PC-3 (cell line): Measurements from ENCODE around the gene FMNL3. TPM values are rescaled to one million over a fixed set of nuclear protein-coding genes. Genes with fewer than 3 reads are reported as not detected.
"Not testable (repeated sequence)": the region's sequence is repeated elsewhere in the genome, so short reads cannot be mapped to it uniquely, and the experiment has no call there.

ENCODE experiments used
- ATAC-seq: fragments of 200-7000 bp; cut with Tn5 transposase; 2 replicates; pipeline ENCODE4 v1.9.1; 2020; ENCODE audit warnings: mild to moderate bottlenecking, moderate library complexity
- BruUV-seq: library from RNA; stranded (reverse); fragments of 400-500 nt; replicated peaks from 2 replicates; lab custom pipeline; 2021; lab: Mats Ljungman, UMichigan
- CTCF ChIA-PET: fragments of 300-600 bp; sonication (Branson Sonifier 250); formaldehyde crosslinking; loops from one replicate; lab custom pipeline; 2022; ENCODE audit warnings: antibody characterized with exemption; lab: Charles Lee
- POLR2A ChIA-PET: fragments of 300-600 bp; sonication (Branson Sonifier 250); formaldehyde crosslinking; loops from one replicate; lab custom pipeline; 2022; ENCODE audit warnings: antibody characterized with exemption; ENCODE audit not compliant: unreplicated experiment; lab: Charles Lee
- DNase-seq: peaks from one replicate; pipeline ENCODE4 v3.0.0-alpha.2; 2015
- H2AFZ ChIP-seq: fragments of 300-600 bp; sonication (generic); 2 replicates; pipeline ENCODE4 v1.6.0; 2016; ENCODE audit warnings: antibody characterized with exemption, low read length
- H3F3A ChIP-seq: fragments of 300-600 bp; sonication (generic); one replicate; pipeline ENCODE4 v1.6.0; 2017; ENCODE audit warnings: antibody characterized with exemption, low read length, control low read depth, mild to moderate bottlenecking; ENCODE audit not compliant: unreplicated experiment
- H3K27ac ChIP-seq: fragments of 300-600 bp; sonication (generic); 2 replicates; pipeline ENCODE4 v1.5.1; 2016; ENCODE audit warnings: mild to moderate bottlenecking, low read length
- H3K27me3 ChIP-seq: fragments of 300-600 bp; sonication (generic); 2 replicates; pipeline ENCODE4 v1.6.1; 2016; ENCODE audit warnings: low read length, mixed read lengths
- H3K36me3 ChIP-seq: fragments of 300-600 bp; sonication (generic); 2 replicates; pipeline ENCODE4 v1.6.1; 2016; ENCODE audit warnings: low read depth, mixed run types, low read length, mixed read lengths
- H3K4me1 ChIP-seq: fragments of 300-600 bp; sonication (generic); 2 replicates; pipeline ENCODE4 v1.5.1; 2016; ENCODE audit warnings: low read length; ENCODE audit not compliant: insufficient read depth
- H3K4me2 ChIP-seq: fragments of 300-600 bp; sonication (generic); 2 replicates; pipeline ENCODE4 v1.6.0; 2016; ENCODE audit warnings: low read length
- H3K4me3 ChIP-seq: fragments of 300-600 bp; sonication (generic); 2 replicates; pipeline ENCODE4 v1.5.1; 2016; ENCODE audit warnings: mild to moderate bottlenecking, low read length, mixed read lengths
- H3K79me2 ChIP-seq: fragments of 300-600 bp; sonication (generic); 2 replicates; pipeline ENCODE4 v1.6.1; 2017; ENCODE audit warnings: low read length, mixed read lengths
- H3K9ac ChIP-seq: fragments of 300-600 bp; sonication (generic); 2 replicates; pipeline ENCODE4 v1.6.0; 2016; ENCODE audit warnings: mild to moderate bottlenecking, low read length
- H3K9me2 ChIP-seq: fragments of 300-600 bp; sonication (generic); replicated peaks from 2 replicates; pipeline ENCODE4 v1.6.1; 2016; ENCODE audit warnings: mixed run types, low read length, mixed read lengths
- H3K9me3 ChIP-seq: fragments of 300-600 bp; sonication (generic); 2 replicates; pipeline ENCODE4 v1.6.1; 2016; ENCODE audit warnings: low read length, mixed read lengths
- H4K20me1 ChIP-seq: fragments of 300-600 bp; sonication (generic); 2 replicates; pipeline ENCODE4 v1.6.1; 2016; ENCODE audit warnings: low read length, mixed read lengths
- CTCF ChIP-seq: fragments of 300-600 bp; sonication (generic); conservative IDR thresholded peaks from 2 replicates; pipeline ENCODE4 v1.5.1; 2017; ENCODE audit warnings: antibody characterized with exemption, low read depth, mild to moderate bottlenecking, low read length
- EZH2 ChIP-seq: fragments of 300-600 bp; sonication (generic); IDR thresholded peaks from one replicate; pipeline ENCODE4 v1.6.1; 2017; ENCODE audit warnings: antibody characterized with exemption, mild to moderate bottlenecking, low read length; ENCODE audit not compliant: unreplicated experiment
- EZH2phosphoT487 ChIP-seq: fragments of 300-600 bp; sonication (generic); IDR thresholded peaks from 2 replicates; pipeline ENCODE4 v1.6.1; 2018; ENCODE audit warnings: mild to moderate bottlenecking, antibody characterized with exemption, low read length, borderline replicate concordance
- intact Hi-C: fragments of 100-400 bp; cut with micrococcal nuclease; formaldehyde crosslinking; loops from 2 replicates; pipeline ENCODE4 v1.9.0; 2023
- total RNA-seq: library from RNA; depleted of rRNA; stranded (reverse); fragments of >200 nt; gene quantifications from 2 replicates; pipeline ENCODE4 v1.2.3, GENCODE V29; 2014

FMNL3 gene
- total RNA-seq, 1 experiment from 2014 or later: 6.2 TPM

DNA sequence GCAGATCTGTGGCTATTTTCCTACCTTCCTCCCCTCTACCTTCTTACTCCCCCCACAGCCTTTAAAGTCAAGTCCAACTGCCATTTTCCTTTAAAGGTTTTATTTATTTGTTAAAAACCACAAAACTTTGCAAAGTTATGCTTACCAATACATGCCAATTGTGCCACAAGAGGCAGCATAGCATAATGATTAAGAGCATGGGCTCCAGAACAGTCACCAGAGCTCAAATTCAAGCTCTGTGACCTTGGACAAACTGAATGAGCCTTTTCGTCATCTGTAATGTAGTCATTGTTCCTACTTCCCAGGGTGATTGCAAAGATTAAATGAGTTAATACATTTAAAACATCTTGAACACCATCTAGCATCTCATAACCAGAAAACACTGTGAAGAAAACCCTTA lies 13.0 kb upstream of the FMNL3 start:
- Histone ChIP-seq H3K27ac (no peak overlapping the region), H3K9me2 (no peaks in the 10 kb centered on the region), H3K4me2 (no peak overlapping the region), H3K4me3 (no peak overlapping the region), H3K79me2 (no peaks in the 10 kb centered on the region), H3K27me3 (no peaks in the 10 kb centered on the region), H3F3A (no peaks in the 10 kb centered on the region), H3K36me3 (no peaks in the 10 kb centered on the region), H3K9me3 (no peaks in the 10 kb centered on the region), H2AFZ (no peak overlapping the region), H3K9ac (no peak overlapping the region), H4K20me1 (no peaks in the 10 kb centered on the region), H3K4me1 (no peaks in the 10 kb centered on the region)
- ChIA-PET POLR2A (no interaction called here), CTCF (interaction anchor here (0.6 to 1.0 kb wide), 4 partner anchors 18 to 53 kb away, joined by 3 to 5 read pairs (median 4); partner anchors contain the start of gene TMBIM6)
- TF ChIP-seq CTCF (peak; percentile 55), EZH2phosphoT487 (no peak), EZH2 (no peak)
- ATAC-seq (peak; percentile 54; the same call in 1 of the 2 replicates), DNase-seq (peak; percentile 27)
- BruUV-seq: no TSS peak
- intact Hi-C loops: loop anchor here (1.0 kb wide), 1 partner anchor 58 kb away; no protein-coding TSS in a partner anchor

GRCh38 chr12:49717800-49718199 lies 10.6 kb upstream of the FMNL3 start:
- H3K9me3 ChIP-seq, ATAC-seq, intact Hi-C loops, DNase-seq, H3K9ac ChIP-seq, H3K79me2 ChIP-seq, H3K27ac ChIP-seq, POLR2A ChIA-PET, H3K36me3 ChIP-seq, H3F3A ChIP-seq, H4K20me1 ChIP-seq, H3K27me3 ChIP-seq, H3K4me1 ChIP-seq, H3K4me3 ChIP-seq, H3K9me2 ChIP-seq, H2AFZ ChIP-seq, BruUV-seq, H3K4me2 ChIP-seq: not testable (repeated sequence)
- CTCF ChIA-PET: interaction anchor here (0.7 kb wide), 1 partner anchor 118 kb away, joined by 5 read pairs; no protein-coding TSS in a partner anchor

DNA sequence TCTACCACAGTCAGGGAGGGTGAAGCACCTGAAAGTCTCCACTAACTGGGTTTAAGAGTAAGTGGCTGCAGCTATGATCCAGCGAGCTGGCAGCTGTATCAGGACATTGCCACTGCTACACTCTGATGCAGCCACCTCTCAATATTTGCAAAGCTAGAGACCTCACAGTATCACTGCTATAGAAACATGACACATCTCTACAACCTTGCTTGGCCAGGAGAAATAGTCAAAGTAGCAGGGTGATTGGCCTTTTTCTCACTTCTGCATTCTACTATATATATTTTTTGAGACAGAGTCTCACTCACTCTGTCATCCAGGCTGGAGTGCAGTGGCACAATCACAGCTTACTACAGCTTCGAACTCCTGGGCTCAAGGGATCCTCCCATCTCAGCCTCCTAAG lies 9.3 kb upstream of the FMNL3 start:
- no peak for TF ChIP-seq CTCF
- TF ChIP-seq EZH2phosphoT487: no peak
- TF ChIP-seq EZH2: no peak
- Histone ChIP-seq H3K4me2 (no peak overlapping the region), H3K9me2 (no peaks in the 10 kb centered on the region), H2AFZ (no peak overlapping the region), H3K9me3 (no peaks in the 10 kb centered on the region), H3K79me2 (no peaks in the 10 kb centered on the region), H3K4me1 (no peaks in the 10 kb centered on the region), H3K27ac (no peak overlapping the region), H3K27me3 (no peaks in the 10 kb centered on the region; the same call in 1 of the 2 replicates), H4K20me1 (no peaks in the 10 kb centered on the region), H3K4me3 (no peak overlapping the region), H3K9ac (no peak overlapping the region), H3F3A (no peaks in the 10 kb centered on the region), H3K36me3 (no peaks in the 10 kb centered on the region)
- no TSS peak for BruUV-seq
- ChIA-PET POLR2A (no interaction called here), CTCF (interaction anchor here (0.8 kb wide), 1 partner anchor 122 kb away, joined by 4 read pairs; no protein-coding TSS in a partner anchor)
- intact Hi-C loops: no loop called here
- DNase-seq: no peak
- ATAC-seq: no peak

- peaks cover 22% of the 10 kb centered on the region for H3K27me3 ChIP-seq
- H3K27ac ChIP-seq, H3K36me3 ChIP-seq, BruUV-seq, POLR2A ChIA-PET, H3K4me1 ChIP-seq, H3K9me3 ChIP-seq, H2AFZ ChIP-seq, H3K9me2 ChIP-seq, CTCF ChIA-PET, H3K9ac ChIP-seq, H3K4me3 ChIP-seq, DNase-seq, H3F3A ChIP-seq, H3K4me2 ChIP-seq, intact Hi-C loops, ATAC-seq, H3K79me2 ChIP-seq, H4K20me1 ChIP-seq: not testable (repeated sequence)
Measured at GRCh38 chr12:49713952-49714351, 6.7 kb upstream of the FMNL3 start.
